Stimulated activated CD8-positive, alpha-beta memory T cell treated with anti-CD3 and anti-CD28 coated beads, Interleukin-4, amount 100 ng/mL, for 48 hours (primary cell): ENCODE data around the gene REST.
"Not testable (repeated sequence)": the region's sequence is repeated elsewhere in the genome, so short reads cannot be mapped to it uniquely, and the experiment has no call there.

Experiments
- DNase-seq: peaks from one replicate; pipeline ENCODE4 v3.0.0-alpha.2; 2020

REST gene

GRCh38 chr4:56907489-56908205, at the start of gene REST:
TSS of gene REST (plus strand) at chr4:56907900. CDS start at chr4:56910639, 2,739 bp downstream.
- peak; percentile 86 for DNase-seq

- no peak for DNase-seq
These were observed 47.9 kb upstream of the REST start for GRCh38 chr4:56859841-56860240.

DNA sequence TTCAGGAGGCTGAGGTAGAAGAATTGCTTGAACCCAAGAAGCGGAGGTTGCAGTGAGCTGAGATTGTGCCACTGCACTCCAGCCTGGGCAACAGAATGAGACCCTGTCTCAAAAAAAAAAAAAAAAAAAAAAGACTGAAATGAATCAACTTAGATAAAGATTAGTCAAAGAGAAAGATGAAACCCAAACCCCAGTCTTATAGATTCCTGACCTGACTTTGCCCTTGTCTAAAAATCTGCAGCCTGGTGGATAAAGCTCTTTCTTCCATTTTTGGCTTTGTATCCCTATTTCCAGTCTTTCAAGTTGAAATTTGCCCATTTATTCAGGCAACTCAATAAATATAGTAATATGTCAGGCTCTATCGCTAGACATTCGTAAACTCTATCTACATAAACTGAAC, 46.9 kb upstream of the REST start:
- no peak for DNase-seq

DNA sequence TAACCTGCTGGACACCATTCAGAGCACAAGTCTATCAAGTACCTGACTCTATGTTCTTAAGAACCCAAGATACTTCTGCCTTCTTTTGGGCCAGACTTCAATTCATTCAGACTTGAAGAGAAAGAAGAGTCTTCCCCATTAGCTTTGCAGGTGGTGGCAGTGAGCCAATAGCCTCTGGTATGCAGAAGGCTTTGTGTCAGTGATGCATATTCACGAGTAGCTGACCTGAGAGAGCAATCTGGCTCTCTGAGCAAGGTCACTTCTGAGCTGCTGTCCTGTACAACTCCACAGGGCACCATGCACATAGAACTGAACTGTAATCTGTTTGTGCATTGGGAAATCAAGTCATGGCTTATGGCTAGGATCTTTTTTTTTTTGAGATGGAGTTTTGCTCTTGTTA, 46.3 kb upstream of the REST start:
- no peak for DNase-seq

GRCh38 chr4:56863441-56864139, 44.1 kb upstream of the REST start:
- peak; percentile 28 for DNase-seq

DNA sequence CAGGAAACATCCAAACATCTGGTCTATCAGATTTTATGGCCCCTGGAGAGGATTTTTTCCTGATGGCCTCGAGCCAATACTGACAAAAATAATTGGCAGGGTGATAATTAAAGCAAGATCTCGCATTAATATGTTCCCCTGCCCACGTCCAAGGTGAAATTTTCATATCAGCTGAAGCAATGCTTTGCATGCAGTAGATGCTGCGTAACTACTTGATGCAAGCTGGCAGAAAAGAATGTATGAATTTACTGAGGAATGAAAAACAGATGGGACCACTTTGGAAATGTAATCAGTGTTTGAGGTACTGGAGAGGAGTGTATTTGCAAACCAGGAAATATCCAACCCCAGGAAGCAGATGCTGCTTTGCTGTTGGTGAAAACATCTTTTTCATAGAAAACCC, 36.8 kb upstream of the REST start:
- no peak for DNase-seq

- no peak for DNase-seq
These were observed 36.3 kb upstream of the REST start for GRCh38 chr4:56871371-56871866.

DNA sequence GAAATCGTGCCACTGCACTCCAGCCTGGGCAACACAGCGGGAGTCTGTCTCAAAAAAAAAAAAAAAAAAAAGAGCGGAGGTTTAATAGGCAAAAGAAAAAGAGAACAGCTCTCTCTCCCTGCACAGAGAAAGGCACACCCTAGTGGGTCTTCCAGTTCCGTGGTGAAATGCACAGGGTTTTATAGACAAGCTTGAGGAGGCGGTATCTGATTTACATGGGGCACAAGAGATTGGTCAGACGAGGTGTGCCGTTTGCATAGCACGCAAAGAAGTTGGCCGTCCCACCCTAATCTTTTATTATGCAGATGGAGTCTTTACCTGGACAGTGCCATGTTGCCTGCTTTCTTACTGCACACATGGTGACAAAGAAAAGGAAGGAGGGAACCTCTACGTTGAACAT, 33.5 kb upstream of the REST start:
- no peak for DNase-seq

- no peak for DNase-seq
These were observed 32.8 kb upstream of the REST start for GRCh38 chr4:56874923-56875322.

- DNase-seq, result no peak
These were observed 31.4 kb upstream of the REST start for GRCh38 chr4:56876264-56876663.

DNA sequence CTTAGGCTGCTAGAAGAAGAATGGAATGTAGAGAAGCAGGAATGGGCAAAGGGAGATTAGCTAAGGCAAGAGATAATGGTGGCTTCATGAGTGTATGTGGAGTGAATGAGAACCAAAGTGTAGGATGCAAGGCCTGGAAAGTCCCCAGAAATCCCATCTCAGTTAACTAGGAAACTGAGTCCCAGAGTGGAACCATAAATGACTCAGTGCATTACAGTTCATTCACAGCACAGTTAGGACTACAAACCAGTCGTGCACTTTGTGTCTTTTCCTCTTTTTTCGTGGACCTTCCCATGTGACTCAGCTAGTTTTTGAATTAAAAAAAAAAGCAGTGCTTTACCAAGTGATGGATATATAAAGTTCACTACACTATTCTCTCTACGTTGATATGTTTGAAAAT, 27.7 kb upstream of the REST start:
- DNase-seq, result no peak

- DNase-seq, result no peak
These were observed 27.1 kb upstream of the REST start for GRCh38 chr4:56880572-56880971.

DNA sequence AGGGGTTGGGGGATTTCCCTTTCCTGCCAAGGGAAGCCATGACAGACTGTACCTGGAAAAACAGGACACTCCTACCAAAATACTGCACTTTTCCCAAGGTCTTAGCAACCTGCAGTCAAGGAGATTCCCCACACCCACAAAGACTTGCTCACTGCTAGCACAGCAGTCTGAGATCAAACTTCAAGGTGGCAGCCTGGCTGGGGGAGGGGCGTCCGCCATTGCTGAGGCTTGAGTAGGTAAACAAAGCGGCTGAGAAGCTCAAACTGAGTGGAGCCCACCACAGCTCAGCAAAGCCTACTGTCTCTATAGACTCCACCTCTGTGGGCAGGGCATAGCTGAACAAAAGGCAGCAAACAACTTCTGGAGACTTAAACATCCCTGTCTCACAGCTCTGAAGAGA, 23.2 kb upstream of the REST start:
- DNase-seq, result not testable (repeated sequence)

- no peak for DNase-seq
These were observed 15.0 kb upstream of the REST start for GRCh38 chr4:56892691-56893090.

DNA sequence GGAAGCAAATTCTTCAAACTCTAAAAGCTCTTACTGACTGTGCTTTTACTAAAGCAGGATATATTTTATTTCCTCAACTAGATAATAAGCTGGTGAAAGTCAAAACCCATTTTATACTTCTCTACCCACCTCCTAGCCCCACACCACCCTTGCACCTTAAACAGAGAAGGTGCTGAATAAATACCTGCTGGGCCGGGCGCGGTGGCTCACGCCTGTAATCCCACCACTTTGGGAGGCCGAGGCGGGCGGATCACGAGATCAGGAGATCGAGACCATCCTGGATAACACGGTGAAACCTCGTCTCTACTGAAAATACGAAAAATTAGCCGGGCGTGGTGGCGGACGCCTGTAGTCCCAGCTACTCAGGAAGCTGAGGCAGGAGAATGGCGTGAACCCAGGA, 9.9 kb upstream of the REST start:
- DNase-seq, result not testable (repeated sequence)

- DNase-seq, result not testable (repeated sequence)
These were observed 7.5 kb upstream of the REST start for GRCh38 chr4:56900186-56900585.

DNA sequence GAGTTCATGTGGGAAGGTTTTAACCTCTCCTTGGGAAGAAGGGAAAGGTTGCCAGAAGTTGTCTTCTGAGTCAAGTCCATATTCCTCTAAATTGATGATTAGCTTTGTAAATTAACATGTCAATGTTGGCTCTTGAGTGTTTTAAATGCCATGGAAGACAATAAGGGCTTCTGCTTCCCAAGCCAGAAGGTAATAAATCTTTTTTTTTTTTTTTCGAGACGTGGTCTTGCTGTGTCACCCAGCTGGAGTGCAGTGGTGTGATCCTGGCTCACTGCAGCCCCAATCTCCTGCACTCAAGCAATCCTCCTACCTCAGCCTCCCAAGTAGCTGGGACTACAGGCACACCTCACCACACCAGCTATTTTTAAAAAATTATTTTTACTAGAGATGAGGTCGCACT, 5.0 kb upstream of the REST start:
- no peak for DNase-seq

- DNase-seq, result no peak
These were observed 1.9 kb upstream of the REST start for GRCh38 chr4:56905796-56906195.

DNA sequence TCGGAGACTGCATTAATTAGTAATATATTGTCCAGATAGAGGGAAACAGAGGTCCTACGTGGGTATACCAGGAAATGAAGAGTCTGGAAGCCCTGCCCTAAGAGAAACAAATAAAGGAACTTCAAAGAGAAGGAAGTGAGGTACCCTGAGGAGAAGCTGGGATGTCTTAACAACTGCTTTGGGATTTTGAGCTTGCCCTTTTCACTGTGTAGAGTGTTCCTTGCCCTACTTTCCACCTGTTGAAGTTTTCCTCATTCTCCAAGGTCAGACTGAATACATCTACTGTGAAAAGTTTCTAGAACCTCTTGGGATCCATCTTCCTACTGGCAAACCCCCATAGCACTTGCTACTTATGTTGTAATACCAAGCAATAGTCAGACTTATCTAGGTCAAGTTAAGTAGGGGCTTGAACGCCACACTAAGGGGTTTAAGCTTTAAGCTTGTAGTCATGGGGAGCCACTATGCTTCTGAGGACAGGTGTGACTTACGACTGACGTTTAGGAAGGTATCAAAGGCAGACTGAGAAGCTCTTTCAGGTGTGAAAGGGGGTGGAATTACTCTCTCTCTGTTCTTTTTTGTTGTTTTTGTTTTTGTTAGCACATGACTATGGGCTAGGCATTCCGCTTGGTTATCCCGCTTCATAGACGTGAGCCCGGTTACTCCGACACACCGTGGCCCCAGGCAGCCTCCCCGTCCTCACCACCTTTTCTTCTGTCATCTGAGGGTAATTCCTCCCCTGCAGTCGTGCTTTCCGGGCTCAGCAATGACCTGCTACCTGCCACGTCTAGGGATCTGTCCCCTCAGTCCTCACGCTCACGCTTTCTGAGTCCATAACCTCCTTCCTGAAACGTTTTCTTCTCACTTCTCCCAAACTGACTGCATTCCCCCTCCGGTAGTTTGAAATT, 959 bp upstream of the REST start:
- DNase-seq, result no peak

- peak; percentile 77 for DNase-seq
These were observed 746 bp downstream of the REST start for GRCh38 chr4:56908206-56909085.

GRCh38 chr4:56909086-56909894, 1.6 kb downstream of the REST start:
- DNase-seq, result peak; percentile 69
